Glutamatergic neuron (in vitro differentiated cells): ENCODE data around the gene GAD2. TPM values are rescaled to one million over a fixed set of nuclear protein-coding genes. Genes with fewer than 3 reads are reported as not detected.

ENCODE experiments used
- DNase-seq: peaks from one replicate; pipeline ENCODE4 v3.0.0; 2022
- H3K27ac Mint-ChIP-seq: one replicate; pipeline ENCODE4 v1.8.0; 2020; ENCODE audit warnings: mild to moderate bottlenecking, mixed read lengths, inconsistent platforms; ENCODE audit not compliant: unreplicated experiment
- H3K27me3 Mint-ChIP-seq: one replicate; pipeline ENCODE4 v1.8.0; 2020; ENCODE audit warnings: mild to moderate bottlenecking, moderate library complexity, mixed read lengths, inconsistent platforms; ENCODE audit not compliant: unreplicated experiment
- H3K36me3 Mint-ChIP-seq: one replicate; pipeline ENCODE4 v1.8.0; 2020; ENCODE audit warnings: mild to moderate bottlenecking, mixed read lengths, inconsistent platforms; ENCODE audit not compliant: unreplicated experiment
- H3K4me1 Mint-ChIP-seq: one replicate; pipeline ENCODE4 v1.8.0; 2020; ENCODE audit warnings: mild to moderate bottlenecking, low read depth, mixed read lengths, inconsistent platforms; ENCODE audit not compliant: unreplicated experiment
- H3K4me3 Mint-ChIP-seq: one replicate; pipeline ENCODE4 v1.8.0; 2020; ENCODE audit warnings: mild to moderate bottlenecking, mixed read lengths, inconsistent platforms; ENCODE audit not compliant: unreplicated experiment
- H3K9me3 Mint-ChIP-seq: one replicate; pipeline ENCODE4 v1.8.0; 2020; ENCODE audit warnings: mild to moderate bottlenecking, moderate library complexity, mixed read lengths, inconsistent platforms; ENCODE audit not compliant: unreplicated experiment
- CTCF ChIP-seq: fragments of 200-600 bp; sonication (generic); IDR thresholded peaks from one replicate; pipeline ENCODE4 v1.5.0; 2021; ENCODE audit not compliant: partially characterized antibody, unreplicated experiment
- total RNA-seq: library from RNA; stranded (reverse); fragmentation: NEBNext Ultra II Directional; extraction: Animal tissue kit (Norgen Biotek cat#: 25700); gene quantifications from one replicate; pipeline ENCODE4 v1.2.1, GENCODE V29; 2021; ENCODE audit not compliant: unreplicated experiment

Gene GAD2
- total RNA-seq, 1 donor from 2014 or later, result not detected

GRCh38 chr10:26227786-26228185 is 11.2 kb downstream of the GAD2 start:
- TF ChIP-seq CTCF, result no peak
- Mint-ChIP-seq H3K27ac (no peak overlapping the region), H3K36me3 (no peaks in the 10 kb centered on the region), H3K4me1 (no peaks in the 10 kb centered on the region), H3K9me3 (no peaks in the 10 kb centered on the region), H3K27me3 (peaks cover 3% of the 10 kb centered on the region), H3K4me3 (no peak overlapping the region)
- no peak for DNase-seq

- Mint-ChIP-seq H3K9me3 (no peaks in the 10 kb centered on the region), H3K36me3 (no peaks in the 10 kb centered on the region), H3K4me1 (no peaks in the 10 kb centered on the region), H3K4me3 (no peak overlapping the region), H3K27me3 (peaks cover 3% of the 10 kb centered on the region), H3K27ac (no peak overlapping the region)
- TF ChIP-seq CTCF, result no peak
- DNase-seq, result no peak
Measured at GRCh38 chr10:26232174-26232573, 15.6 kb downstream of the GAD2 start.

GRCh38 chr10:26235761-26236160 is 19.2 kb downstream of the GAD2 start:
- Mint-ChIP-seq H3K27ac (no peak overlapping the region), H3K36me3 (no peaks in the 10 kb centered on the region), H3K4me1 (no peaks in the 10 kb centered on the region), H3K9me3 (no peaks in the 10 kb centered on the region), H3K27me3 (peaks cover 3% of the 10 kb centered on the region), H3K4me3 (no peak overlapping the region)
- DNase-seq, result no peak
- no peak for TF ChIP-seq CTCF

- Mint-ChIP-seq H3K4me3 (no peak overlapping the region), H3K4me1 (peaks cover 10% of the 10 kb centered on the region), H3K9me3 (no peaks in the 10 kb centered on the region), H3K27me3 (no peaks in the 10 kb centered on the region), H3K27ac (no peak overlapping the region), H3K36me3 (no peaks in the 10 kb centered on the region)
- no peak for TF ChIP-seq CTCF
- no peak for DNase-seq
Measured at GRCh38 chr10:26238378-26238777, 21.8 kb downstream of the GAD2 start.

GRCh38 chr10:26242706-26243350 is 26.3 kb downstream of the GAD2 start:
- peaks cover 12% of the 10 kb centered on the region for H3K4me1 Mint-ChIP-seq
- DNase-seq, result peak; percentile 29
- no peak for TF ChIP-seq CTCF
- H3K27ac Mint-ChIP-seq, result peak overlapping the region; percentile 30
- no peaks in the 10 kb centered on the region for H3K27me3 Mint-ChIP-seq
- H3K9me3 Mint-ChIP-seq, result no peaks in the 10 kb centered on the region
- no peak overlapping the region for H3K4me3 Mint-ChIP-seq
- no peaks in the 10 kb centered on the region for H3K36me3 Mint-ChIP-seq
